Liver (tissue), 9 donors: Measurements from ENCODE around the gene DOCK6. TPM values are rescaled to one million over a fixed set of nuclear protein-coding genes. Genes with fewer than 3 reads are reported as not detected.

Experiments
- DNase-seq: peaks from one replicate; pipeline ENCODE4 v3.0.0-alpha.2; 2017; ENCODE audit warnings: low spot score
- H3K27ac ChIP-seq, 2 donors: one replicate each; pipeline ENCODE4 v1.7.0; 2013; ENCODE audit warnings: inconsistent platforms in 2 of 2, low read length in 2 of 2, control low read depth in 1 of 2, low read depth in 1 of 2, mild to moderate bottlenecking in 1 of 2
- H3K27me3 ChIP-seq, 4 donors: one replicate each; pipeline versions ENCODE4 v1.6.1 to v1.7.0; 2013; ENCODE audit warnings: low read length in 3 of 4, inconsistent platforms in 1 of 4, mild to moderate bottlenecking in 1 of 4, moderate library complexity in 1 of 4; ENCODE audit not compliant: control insufficient read depth in 4 of 4, insufficient read depth in 4 of 4
- H3K36me3 ChIP-seq, 4 donors: one replicate each; pipeline versions ENCODE4 v1.6.1 to v1.7.0; 2013; ENCODE audit warnings: low read length in 3 of 4, mild to moderate bottlenecking in 3 of 4, low read depth in 1 of 4, moderate library complexity in 1 of 4; ENCODE audit not compliant: control insufficient read depth in 4 of 4, insufficient read depth in 3 of 4
- H3K4me1 ChIP-seq, 4 donors: one replicate each; pipeline versions ENCODE4 v1.6.1 to v1.7.0; 2013; ENCODE audit warnings: low read length in 3 of 4, mild to moderate bottlenecking in 3 of 4, moderate library complexity in 1 of 4; ENCODE audit not compliant: control insufficient read depth in 4 of 4, insufficient read depth in 4 of 4
- H3K4me3 ChIP-seq, 3 donors: one replicate each; pipeline versions ENCODE4 v1.6.1 to v1.7.0; 2013; ENCODE audit warnings: low read length in 3 of 3, control low read depth in 1 of 3, low read depth in 1 of 3, mild to moderate bottlenecking in 1 of 3
- H3K9ac ChIP-seq, 2 donors: one replicate each; pipeline ENCODE4 v1.7.0; 2013; ENCODE audit warnings: low read length in 2 of 2, mild to moderate bottlenecking in 2 of 2, moderate library complexity in 2 of 2, control low read depth in 1 of 2, low read depth in 1 of 2
- H3K9me3 ChIP-seq, 4 donors: one replicate each; pipeline versions ENCODE4 v1.6.1 to v1.7.0; 2013; ENCODE audit warnings: low read length in 3 of 4; ENCODE audit not compliant: control insufficient read depth in 4 of 4
- EGR1 ChIP-seq, 2 donors: IDR thresholded peaks; 2 replicates each; pipeline ENCODE4 v1.6.1; 2016 to 2018; ENCODE audit warnings: antibody characterized with exemption in 2 of 2, low read depth in 2 of 2
- FOXA1 ChIP-seq: IDR thresholded peaks from 2 replicates; pipeline ENCODE4 v1.6.1; 2016; ENCODE audit warnings: antibody characterized with exemption
- FOXA2 ChIP-seq: IDR thresholded peaks from 2 replicates; pipeline ENCODE4 v1.6.1; 2016; ENCODE audit warnings: antibody characterized with exemption
- GABPA ChIP-seq, 2 donors: IDR thresholded peaks in 1 of 2; conservative IDR thresholded peaks in 1 of 2; 2 replicates each; pipeline ENCODE4 v1.6.1; 2016; ENCODE audit warnings: antibody characterized with exemption in 2 of 2, mild to moderate bottlenecking in 1 of 2, moderate library complexity in 1 of 2
- HNF4A ChIP-seq, 2 donors: conservative IDR thresholded peaks; 2 replicates each; pipeline ENCODE4 v1.6.1; 2016; ENCODE audit warnings: antibody characterized with exemption in 2 of 2, mild to moderate bottlenecking in 2 of 2
- HNF4G ChIP-seq: IDR thresholded peaks from 2 replicates; pipeline ENCODE4 v1.6.1; 2016; ENCODE audit warnings: antibody characterized with exemption
- JUND ChIP-seq, 2 donors: IDR thresholded peaks; 2 replicates each; pipeline ENCODE4 v1.6.1; 2016; ENCODE audit warnings: antibody characterized with exemption in 2 of 2
- NR2F2 ChIP-seq: IDR thresholded peaks from 2 replicates; pipeline ENCODE4 v1.6.1; 2016; ENCODE audit warnings: antibody characterized with exemption
- RAD21 ChIP-seq, 2 donors: IDR thresholded peaks; 2 replicates each; pipeline ENCODE4 v1.6.1; 2016; ENCODE audit warnings: antibody characterized with exemption in 2 of 2, mild to moderate bottlenecking in 2 of 2
- RXRA ChIP-seq, 2 donors: IDR thresholded peaks; 2 replicates each; pipeline ENCODE4 v1.6.1; 2017 to 2018; ENCODE audit warnings: antibody characterized with exemption in 2 of 2, mild to moderate bottlenecking in 1 of 2
- SP1 ChIP-seq: IDR thresholded peaks from 2 replicates; pipeline ENCODE4 v1.6.1; 2018; ENCODE audit warnings: antibody characterized with exemption, mild to moderate bottlenecking
- TAF1 ChIP-seq: conservative IDR thresholded peaks from 2 replicates; pipeline ENCODE4 v1.6.1; 2016; ENCODE audit warnings: antibody characterized with exemption, mild to moderate bottlenecking
- YY1 ChIP-seq: IDR thresholded peaks from 2 replicates; pipeline ENCODE4 v1.6.1; 2016; ENCODE audit warnings: antibody characterized with exemption, mild to moderate bottlenecking
- WGBS: extraction: QIAGEN DNeasy Blood & Tissue Kit; methylation state at CpG from one replicate; pipeline ENCODE4 v1.1.7; 2013; 5-methylcytosine and 5-hydroxymethylcytosine counted together
- polyA plus RNA-seq, 2 donors: library from polyadenylated mRNA; stranded (reverse) in 1 of 2; unstranded in 1 of 2; fragments of 200-250 nt in 1 of 2; fragments of >200 nt in 1 of 2; fragmentation: Nextera tagmentation in 1 of 2; extraction: Ambion mirVana in 1 of 2; gene quantifications; one replicate each; pipeline versions ENCODE4 v1.2.1 to v1.2.3, GENCODE V29; 2013 to 2015
- total RNA-seq, 2 donors: library from RNA; depleted of rRNA; stranded (reverse); fragments of >200 nt; gene quantifications; one replicate each; pipeline ENCODE4 v1.2.3, GENCODE V29; 2014
- TF ChIP-seq, protein P1 (sequence below): fragments of 150-350 bp; IDR thresholded peaks from 2 replicates; pipeline ENCODE4 v1.5.1; 2017; ENCODE audit warnings: improper control_type of control experiment, low read depth, low read length; ENCODE audit not compliant: missing input control
- TF ChIP-seq, protein P2 (sequence below): IDR thresholded peaks from 2 replicates; pipeline ENCODE4 v1.6.1; 2016; ENCODE audit warnings: antibody characterized with exemption, mild to moderate bottlenecking
- TF ChIP-seq, protein P3 (sequence below): IDR thresholded peaks from 2 replicates; pipeline ENCODE4 v1.6.1; 2016; ENCODE audit warnings: antibody characterized with exemption
- TF ChIP-seq, protein P4 (sequence below): IDR thresholded peaks from 2 replicates; pipeline ENCODE4 v1.6.1; 2016; ENCODE audit warnings: antibody characterized with exemption
- TF ChIP-seq, protein P5 (sequence below): IDR thresholded peaks from 2 replicates; pipeline ENCODE4 v1.6.1; 2016; ENCODE audit warnings: antibody characterized with exemption
- donor health status: healthy.
- donor health status: healthy.
- donor health status: healthy.
- donor health status: healthy.
- donor health status: healthy.

DOCK6 gene
- total and polyA plus RNA-seq, 4 donors, result 4.9 to 15.8 (median 13.7) TPM

DNA sequence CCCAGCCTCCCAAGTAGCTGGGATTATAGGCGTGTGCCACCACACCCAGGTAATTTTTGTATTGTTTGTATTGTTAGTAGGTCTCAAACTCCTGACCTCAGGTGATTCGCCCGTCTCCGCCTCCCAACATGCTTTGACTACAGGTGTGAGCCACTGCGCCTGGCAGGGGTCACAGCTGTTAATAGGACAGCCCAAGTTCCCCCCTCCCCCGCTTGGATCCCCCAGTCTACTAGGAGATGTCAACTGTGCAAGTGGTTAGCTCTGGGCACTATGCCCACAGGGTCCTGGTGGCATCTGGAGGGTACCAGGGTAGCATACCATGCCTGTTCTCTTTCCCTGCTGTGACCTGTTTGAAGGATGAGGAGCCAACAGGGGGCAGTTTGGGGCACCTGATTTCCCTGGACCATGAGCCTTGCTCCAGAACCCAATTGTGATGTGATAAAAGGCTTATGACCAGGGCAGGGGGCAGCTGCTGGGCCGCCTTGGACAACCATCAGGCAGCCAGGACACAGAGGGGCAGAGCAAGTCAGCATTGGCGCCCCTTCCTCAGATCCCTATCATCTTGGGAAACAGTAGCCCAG is 33.4 kb upstream of the DOCK6 start, which contains the start of gene TSPAN16:
Gene TSPAN16, plus strand, starts transcription at position 496 of the 581 bp plus-strand sequence. CDS start 138 bp downstream, outside the sequence.
- H3K27ac ChIP-seq, result no peak within 1 kb of the TSS
- TF ChIP-seq, protein P1, sequence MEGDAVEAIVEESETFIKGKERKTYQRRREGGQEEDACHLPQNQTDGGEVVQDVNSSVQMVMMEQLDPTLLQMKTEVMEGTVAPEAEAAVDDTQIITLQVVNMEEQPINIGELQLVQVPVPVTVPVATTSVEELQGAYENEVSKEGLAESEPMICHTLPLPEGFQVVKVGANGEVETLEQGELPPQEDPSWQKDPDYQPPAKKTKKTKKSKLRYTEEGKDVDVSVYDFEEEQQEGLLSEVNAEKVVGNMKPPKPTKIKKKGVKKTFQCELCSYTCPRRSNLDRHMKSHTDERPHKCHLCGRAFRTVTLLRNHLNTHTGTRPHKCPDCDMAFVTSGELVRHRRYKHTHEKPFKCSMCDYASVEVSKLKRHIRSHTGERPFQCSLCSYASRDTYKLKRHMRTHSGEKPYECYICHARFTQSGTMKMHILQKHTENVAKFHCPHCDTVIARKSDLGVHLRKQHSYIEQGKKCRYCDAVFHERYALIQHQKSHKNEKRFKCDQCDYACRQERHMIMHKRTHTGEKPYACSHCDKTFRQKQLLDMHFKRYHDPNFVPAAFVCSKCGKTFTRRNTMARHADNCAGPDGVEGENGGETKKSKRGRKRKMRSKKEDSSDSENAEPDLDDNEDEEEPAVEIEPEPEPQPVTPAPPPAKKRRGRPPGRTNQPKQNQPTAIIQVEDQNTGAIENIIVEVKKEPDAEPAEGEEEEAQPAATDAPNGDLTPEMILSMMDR, result no peak
- no peak for TF ChIP-seq GABPA (IDR thresholded peaks at IDR 0.05 in 1 of 2, conservative IDR thresholded peaks at IDR 0.05 in 1 of 2)
- TF ChIP-seq, protein P2, sequence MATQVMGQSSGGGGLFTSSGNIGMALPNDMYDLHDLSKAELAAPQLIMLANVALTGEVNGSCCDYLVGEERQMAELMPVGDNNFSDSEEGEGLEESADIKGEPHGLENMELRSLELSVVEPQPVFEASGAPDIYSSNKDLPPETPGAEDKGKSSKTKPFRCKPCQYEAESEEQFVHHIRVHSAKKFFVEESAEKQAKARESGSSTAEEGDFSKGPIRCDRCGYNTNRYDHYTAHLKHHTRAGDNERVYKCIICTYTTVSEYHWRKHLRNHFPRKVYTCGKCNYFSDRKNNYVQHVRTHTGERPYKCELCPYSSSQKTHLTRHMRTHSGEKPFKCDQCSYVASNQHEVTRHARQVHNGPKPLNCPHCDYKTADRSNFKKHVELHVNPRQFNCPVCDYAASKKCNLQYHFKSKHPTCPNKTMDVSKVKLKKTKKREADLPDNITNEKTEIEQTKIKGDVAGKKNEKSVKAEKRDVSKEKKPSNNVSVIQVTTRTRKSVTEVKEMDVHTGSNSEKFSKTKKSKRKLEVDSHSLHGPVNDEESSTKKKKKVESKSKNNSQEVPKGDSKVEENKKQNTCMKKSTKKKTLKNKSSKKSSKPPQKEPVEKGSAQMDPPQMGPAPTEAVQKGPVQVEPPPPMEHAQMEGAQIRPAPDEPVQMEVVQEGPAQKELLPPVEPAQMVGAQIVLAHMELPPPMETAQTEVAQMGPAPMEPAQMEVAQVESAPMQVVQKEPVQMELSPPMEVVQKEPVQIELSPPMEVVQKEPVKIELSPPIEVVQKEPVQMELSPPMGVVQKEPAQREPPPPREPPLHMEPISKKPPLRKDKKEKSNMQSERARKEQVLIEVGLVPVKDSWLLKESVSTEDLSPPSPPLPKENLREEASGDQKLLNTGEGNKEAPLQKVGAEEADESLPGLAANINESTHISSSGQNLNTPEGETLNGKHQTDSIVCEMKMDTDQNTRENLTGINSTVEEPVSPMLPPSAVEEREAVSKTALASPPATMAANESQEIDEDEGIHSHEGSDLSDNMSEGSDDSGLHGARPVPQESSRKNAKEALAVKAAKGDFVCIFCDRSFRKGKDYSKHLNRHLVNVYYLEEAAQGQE, result no peak
- no peak for TF ChIP-seq EGR1 (IDR thresholded peaks at IDR 0.05; ENCODE audit: low read depth in 2 of 2)
- TF ChIP-seq TAF1, result no peak
- TF ChIP-seq HNF4G, result no peak
- no peak for TF ChIP-seq RXRA (IDR thresholded peaks at IDR 0.05)
- no peak for TF ChIP-seq SP1
- TF ChIP-seq RAD21 (IDR thresholded peaks at IDR 0.05), result no peak
- TF ChIP-seq, protein P3, sequence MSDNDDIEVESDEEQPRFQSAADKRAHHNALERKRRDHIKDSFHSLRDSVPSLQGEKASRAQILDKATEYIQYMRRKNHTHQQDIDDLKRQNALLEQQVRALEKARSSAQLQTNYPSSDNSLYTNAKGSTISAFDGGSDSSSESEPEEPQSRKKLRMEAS, result no peak
- TF ChIP-seq FOXA1, result no peak
- no peak for TF ChIP-seq NR2F2
- TF ChIP-seq, protein P4, sequence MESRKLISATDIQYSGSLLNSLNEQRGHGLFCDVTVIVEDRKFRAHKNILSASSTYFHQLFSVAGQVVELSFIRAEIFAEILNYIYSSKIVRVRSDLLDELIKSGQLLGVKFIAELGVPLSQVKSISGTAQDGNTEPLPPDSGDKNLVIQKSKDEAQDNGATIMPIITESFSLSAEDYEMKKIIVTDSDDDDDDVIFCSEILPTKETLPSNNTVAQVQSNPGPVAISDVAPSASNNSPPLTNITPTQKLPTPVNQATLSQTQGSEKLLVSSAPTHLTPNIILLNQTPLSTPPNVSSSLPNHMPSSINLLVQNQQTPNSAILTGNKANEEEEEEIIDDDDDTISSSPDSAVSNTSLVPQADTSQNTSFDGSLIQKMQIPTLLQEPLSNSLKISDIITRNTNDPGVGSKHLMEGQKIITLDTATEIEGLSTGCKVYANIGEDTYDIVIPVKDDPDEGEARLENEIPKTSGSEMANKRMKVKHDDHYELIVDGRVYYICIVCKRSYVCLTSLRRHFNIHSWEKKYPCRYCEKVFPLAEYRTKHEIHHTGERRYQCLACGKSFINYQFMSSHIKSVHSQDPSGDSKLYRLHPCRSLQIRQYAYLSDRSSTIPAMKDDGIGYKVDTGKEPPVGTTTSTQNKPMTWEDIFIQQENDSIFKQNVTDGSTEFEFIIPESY, result no peak
- TF ChIP-seq YY1, result no peak
- no peak for TF ChIP-seq HNF4A (conservative IDR thresholded peaks at IDR 0.05)
- TF ChIP-seq JUND (IDR thresholded peaks at IDR 0.05), result no peak
- no peaks in the 10 kb centered on the region for H3K36me3 ChIP-seq
- H3K4me3 ChIP-seq, result no peak within 1 kb of the TSS
- peaks cover 0 to 9% (median 4%) of the 10 kb centered on the region in 4 donors for H3K4me1 ChIP-seq
- DNase-seq, result no peak
- H3K27me3 ChIP-seq, result no peaks in the 10 kb centered on the region
- H3K9ac ChIP-seq, result no peak within 1 kb of the TSS
- H3K9me3 ChIP-seq, result no peaks in the 10 kb centered on the region
- 87% methylated on average over 8 of the region's 8 CpGs for WGBS

DNA sequence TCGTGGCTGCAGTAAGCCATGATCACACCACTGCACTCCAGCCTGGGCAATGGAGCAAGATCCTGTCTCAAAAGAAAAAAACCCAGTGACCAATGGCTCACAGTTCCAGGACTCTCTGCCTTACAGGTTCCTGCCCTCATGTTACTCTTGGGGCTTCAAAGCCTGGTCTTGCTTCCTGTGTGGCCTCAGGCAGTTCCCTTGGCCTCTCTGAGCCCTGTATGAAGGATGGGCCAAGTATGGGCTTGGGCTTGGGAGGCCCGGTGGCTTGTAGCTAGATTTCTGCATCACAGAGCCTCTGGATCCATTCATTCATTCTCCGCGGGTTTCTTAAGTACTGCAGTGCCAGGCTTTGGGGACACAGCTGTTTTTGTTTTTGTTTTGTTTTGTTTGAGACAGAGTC is 32.9 kb upstream of the DOCK6 start:
- no peak overlapping the region for H3K27ac ChIP-seq
- no peak for DNase-seq
- H3K4me1 ChIP-seq, result peaks cover 0 to 9% (median 4%) of the 10 kb centered on the region in 4 donors
- no peaks in the 10 kb centered on the region for H3K9me3 ChIP-seq
- 87% methylated on average over 4 of the region's 4 CpGs for WGBS
- no peaks in the 10 kb centered on the region for H3K27me3 ChIP-seq
- H3K36me3 ChIP-seq, result no peaks in the 10 kb centered on the region
- H3K9ac ChIP-seq, result no peak overlapping the region
- no peak overlapping the region for H3K4me3 ChIP-seq
- TF ChIP-seq EGR1 (IDR thresholded peaks at IDR 0.05; ENCODE audit: low read depth in 2 of 2) (no peak), TAF1 (no peak), FOXA2 (no peak), NR2F2 (no peak), FOXA1 (no peak), HNF4A (conservative IDR thresholded peaks at IDR 0.05) (no peak), HNF4G (no peak)
- TF ChIP-seq, protein P2, result no peak
- TF ChIP-seq, protein P5, sequence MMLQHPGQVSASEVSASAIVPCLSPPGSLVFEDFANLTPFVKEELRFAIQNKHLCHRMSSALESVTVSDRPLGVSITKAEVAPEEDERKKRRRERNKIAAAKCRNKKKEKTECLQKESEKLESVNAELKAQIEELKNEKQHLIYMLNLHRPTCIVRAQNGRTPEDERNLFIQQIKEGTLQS, result no peak
- TF ChIP-seq, protein P3, result no peak
